Measurements from ENCODE around the gene CNGA2.

DNA sequence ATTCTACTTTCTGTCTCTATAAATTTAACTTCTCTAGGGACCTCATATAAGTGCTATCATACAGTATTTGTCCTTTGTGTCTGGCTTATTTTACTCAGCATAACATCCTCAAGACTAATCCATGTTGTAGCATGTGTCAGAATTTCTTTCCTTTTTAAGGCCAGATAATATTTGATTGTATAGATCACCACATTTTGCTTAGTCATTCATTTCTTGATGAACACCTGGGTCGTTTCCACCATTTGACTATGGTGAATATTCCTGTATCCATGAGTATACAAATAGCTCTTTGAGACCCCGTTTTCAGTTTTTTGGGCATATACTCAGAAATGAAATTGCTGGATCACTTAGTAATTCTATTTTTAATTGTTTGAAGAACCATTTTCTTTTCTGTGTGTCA lies 12.0 kb downstream of the CNGA2 start:
- TF ChIP-seq EZH2 (IDR thresholded peaks at IDR 0.05), result no peak
- TF ChIP-seq, protein P1, sequence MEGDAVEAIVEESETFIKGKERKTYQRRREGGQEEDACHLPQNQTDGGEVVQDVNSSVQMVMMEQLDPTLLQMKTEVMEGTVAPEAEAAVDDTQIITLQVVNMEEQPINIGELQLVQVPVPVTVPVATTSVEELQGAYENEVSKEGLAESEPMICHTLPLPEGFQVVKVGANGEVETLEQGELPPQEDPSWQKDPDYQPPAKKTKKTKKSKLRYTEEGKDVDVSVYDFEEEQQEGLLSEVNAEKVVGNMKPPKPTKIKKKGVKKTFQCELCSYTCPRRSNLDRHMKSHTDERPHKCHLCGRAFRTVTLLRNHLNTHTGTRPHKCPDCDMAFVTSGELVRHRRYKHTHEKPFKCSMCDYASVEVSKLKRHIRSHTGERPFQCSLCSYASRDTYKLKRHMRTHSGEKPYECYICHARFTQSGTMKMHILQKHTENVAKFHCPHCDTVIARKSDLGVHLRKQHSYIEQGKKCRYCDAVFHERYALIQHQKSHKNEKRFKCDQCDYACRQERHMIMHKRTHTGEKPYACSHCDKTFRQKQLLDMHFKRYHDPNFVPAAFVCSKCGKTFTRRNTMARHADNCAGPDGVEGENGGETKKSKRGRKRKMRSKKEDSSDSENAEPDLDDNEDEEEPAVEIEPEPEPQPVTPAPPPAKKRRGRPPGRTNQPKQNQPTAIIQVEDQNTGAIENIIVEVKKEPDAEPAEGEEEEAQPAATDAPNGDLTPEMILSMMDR (IDR thresholded peaks at IDR 0.05 in 2 of 3, conservative IDR thresholded peaks at IDR 0.05 in 1 of 3; ENCODE audit: borderline replicate concordance in 1 of 3, insufficient read depth in 1 of 3, low read depth in 2 of 3, low read length in 2 of 3), result no peak
- no peak for TF ChIP-seq SP1 (IDR thresholded peaks at IDR 0.05; ENCODE audit: low read depth)
- no peak for TF ChIP-seq POLR2A (IDR thresholded peaks at IDR 0.05; ENCODE audit: borderline replicate concordance, extremely low read depth, insufficient read depth, insufficient read length)
- TF ChIP-seq, protein P2, sequence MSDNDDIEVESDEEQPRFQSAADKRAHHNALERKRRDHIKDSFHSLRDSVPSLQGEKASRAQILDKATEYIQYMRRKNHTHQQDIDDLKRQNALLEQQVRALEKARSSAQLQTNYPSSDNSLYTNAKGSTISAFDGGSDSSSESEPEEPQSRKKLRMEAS (IDR thresholded peaks at IDR 0.05), result no peak
- TF ChIP-seq EZH2phosphoT487 (IDR thresholded peaks at IDR 0.05; ENCODE audit: borderline replicate concordance), result no peak
- TF ChIP-seq, protein P3, sequence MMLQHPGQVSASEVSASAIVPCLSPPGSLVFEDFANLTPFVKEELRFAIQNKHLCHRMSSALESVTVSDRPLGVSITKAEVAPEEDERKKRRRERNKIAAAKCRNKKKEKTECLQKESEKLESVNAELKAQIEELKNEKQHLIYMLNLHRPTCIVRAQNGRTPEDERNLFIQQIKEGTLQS (IDR thresholded peaks at IDR 0.05), result no peak
- TF ChIP-seq POLR2AphosphoS5 (IDR thresholded peaks at IDR 0.05; ENCODE audit: low read depth, low read length), result no peak
- TF ChIP-seq CEBPB (IDR thresholded peaks at IDR 0.05; ENCODE audit: low read depth), result no peak
- no peak for TF ChIP-seq RAD21 (IDR thresholded peaks at IDR 0.05; ENCODE audit: low read depth)
- no peak for TF ChIP-seq ZNF274 (IDR thresholded peaks at IDR 0.05; ENCODE audit: low read depth, low read length)
- TF ChIP-seq REST (IDR thresholded peaks at IDR 0.05; ENCODE audit: low read depth), result no peak
